Neural cell (in vitro differentiated cells): Measurements from ENCODE around the gene RELL2. TPM values are rescaled to one million over a fixed set of nuclear protein-coding genes. Genes with fewer than 3 reads are reported as not detected.

Source experiments
- H2AFZ ChIP-seq: fragments of 200-600, 300-800 bp; sonication (generic), shearing (Covaris generic); 2 replicates; pipeline ENCODE4 v1.6.0; 2014; ENCODE audit warnings: low read depth, mild to moderate bottlenecking, antibody characterized with exemption, low read length, moderate library complexity
- H3F3A ChIP-seq: fragments of 200-600 bp; shearing (Covaris generic); 2 replicates; pipeline ENCODE4 v1.6.1; 2016; ENCODE audit warnings: mild to moderate bottlenecking, moderate library complexity, mixed read lengths, antibody characterized with exemption, low read length; ENCODE audit not compliant: insufficient read depth, poor library complexity, severe bottlenecking
- H3K27ac ChIP-seq: fragments of 200-600, 300-800 bp; sonication (generic), shearing (Covaris generic); 2 replicates; pipeline ENCODE4 v1.5.1; 2014; ENCODE audit warnings: mild to moderate bottlenecking, low read length, moderate library complexity
- H3K27me3 ChIP-seq: fragments of 300-800, 200-600 bp; sonication (generic), shearing (Covaris generic); 2 replicates; pipeline ENCODE4 v1.6.0; 2014; ENCODE audit warnings: mild to moderate bottlenecking, low read depth, low read length, moderate library complexity; ENCODE audit not compliant: insufficient read depth
- H3K36me3 ChIP-seq: fragments of 300-800, 200-600 bp; sonication (generic), shearing (Covaris generic); 2 replicates; pipeline ENCODE4 v1.5.1; 2014; ENCODE audit warnings: mild to moderate bottlenecking, antibody characterized with exemption, low read length, moderate library complexity; ENCODE audit not compliant: insufficient read depth
- H3K4me2 ChIP-seq: fragments of 300-800, 200-600 bp; sonication (generic), shearing (Covaris generic); 2 replicates; pipeline ENCODE4 v1.6.0; 2014; ENCODE audit warnings: mild to moderate bottlenecking, low read length
- H3K4me3 ChIP-seq: fragments of 300-800, 200-600 bp; sonication (generic), shearing (Covaris generic); 2 replicates; pipeline ENCODE4 v1.5.1; 2014; ENCODE audit warnings: mild to moderate bottlenecking, low read length, moderate library complexity
- H3K79me2 ChIP-seq: fragments of 200-600 bp; shearing (Covaris generic); replicated peaks from 2 replicates; pipeline ENCODE4 v1.6.0; 2014; ENCODE audit warnings: mild to moderate bottlenecking, low read length, moderate library complexity; ENCODE audit not compliant: insufficient read depth
- H3K9ac ChIP-seq: fragments of 300-800, 200-600 bp; sonication (generic), shearing (Covaris generic); 2 replicates; pipeline ENCODE4 v1.6.1; 2016; ENCODE audit warnings: mild to moderate bottlenecking, low read length, mixed read lengths
- H3K9me2 ChIP-seq: fragments of 200-600 bp; shearing (Covaris generic); 2 replicates; pipeline ENCODE4 v1.6.1; 2016; ENCODE audit warnings: mild to moderate bottlenecking, low read length, mixed read lengths; ENCODE audit not compliant: insufficient read depth
- H3K9me3 ChIP-seq: fragments of 200-600, 300-800 bp; sonication (generic), shearing (Covaris generic); 2 replicates; pipeline ENCODE4 v1.6.1; 2016; ENCODE audit warnings: mild to moderate bottlenecking, mixed run types, low read length, moderate library complexity, mixed read lengths
- H4K20me1 ChIP-seq: fragments of 200-600 bp; shearing (Covaris generic); 2 replicates; pipeline ENCODE4 v1.6.1; 2016; ENCODE audit warnings: mild to moderate bottlenecking, mixed run types; ENCODE audit not compliant: insufficient read depth
- CTCF ChIP-seq: fragments of 450-650 bp; IDR thresholded peaks from 2 replicates; pipeline ENCODE4 v1.5.1; 2014; ENCODE audit warnings: antibody characterized with exemption, mild to moderate bottlenecking, moderate library complexity; ENCODE audit not compliant: poor library complexity, severe bottlenecking
- EP300 ChIP-seq: fragments of 450-650 bp; conservative IDR thresholded peaks from 2 replicates; pipeline ENCODE4 v1.6.1; 2014; ENCODE audit warnings: antibody characterized with exemption, mild to moderate bottlenecking, moderate library complexity; ENCODE audit not compliant: poor library complexity, severe bottlenecking
- EZH2 ChIP-seq: fragments of 200-600, 300-800 bp; shearing (Covaris generic), sonication (generic); IDR thresholded peaks from 2 replicates; pipeline ENCODE4 v1.6.1; 2014; ENCODE audit warnings: antibody characterized with exemption, low read length, borderline replicate concordance, mild to moderate bottlenecking; ENCODE audit not compliant: insufficient read depth, poor library complexity, severe bottlenecking
- POLR2AphosphoS5 ChIP-seq: IDR thresholded peaks from 2 replicates; pipeline ENCODE4 v1.6.1; 2012
- RAD21 ChIP-seq: fragments of 450-650 bp; conservative IDR thresholded peaks from 2 replicates; pipeline ENCODE4 v1.6.1; 2014; ENCODE audit warnings: antibody characterized with exemption, mild to moderate bottlenecking, moderate library complexity
- SMC3 ChIP-seq: fragments of 450-650 bp; conservative IDR thresholded peaks from 2 replicates; pipeline ENCODE4 v1.6.1; 2014; ENCODE audit warnings: antibody characterized with exemption, mild to moderate bottlenecking, moderate library complexity; ENCODE audit not compliant: poor library complexity
- TAF1 ChIP-seq: IDR thresholded peaks from 2 replicates; pipeline ENCODE4 v1.6.1; 2012; ENCODE audit warnings: low read depth
- polyA plus RNA-seq: library from polyadenylated mRNA; depleted of rRNA; stranded (reverse); fragments of >200 nt; gene quantifications from 2 replicates; pipeline ENCODE4 v1.2.3, GENCODE V29; 2014
- TF ChIP-seq, protein P1 (sequence below): IDR thresholded peaks from 2 replicates; pipeline ENCODE4 v1.6.1; 2012; ENCODE audit warnings: borderline replicate concordance

Gene RELL2
- polyA plus RNA-seq, 1 donor from 2014 or later = 44.9 TPM

DNA sequence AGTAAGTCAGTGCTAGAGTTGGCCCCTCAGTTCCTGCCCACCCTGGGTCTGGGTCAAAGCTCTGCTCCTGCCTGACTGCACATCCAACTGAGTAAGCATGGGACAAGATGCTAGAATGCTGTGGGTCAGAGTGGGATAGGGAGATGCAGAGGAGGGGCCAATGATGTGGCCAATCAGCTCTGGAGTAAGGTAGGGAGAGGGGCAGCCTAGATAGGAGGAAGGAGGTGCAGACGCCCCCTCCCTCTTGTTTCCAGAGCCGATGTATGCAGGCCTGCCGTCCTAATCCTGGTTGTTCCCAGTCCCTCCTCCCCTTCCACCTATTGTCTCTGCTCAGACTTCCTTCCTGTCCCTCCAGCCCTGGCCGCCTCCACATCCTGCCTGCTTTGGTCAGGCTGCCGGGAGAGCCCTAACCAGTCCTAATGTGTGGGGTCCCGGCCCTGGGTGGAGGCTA lies 44.0 kb downstream of the RELL2 start:
- Histone ChIP-seq H3K27me3 (no peaks in the 10 kb centered on the region), H2AFZ (no peak overlapping the region), H3K79me2 (no peaks in the 10 kb centered on the region), H3K27ac (no peak overlapping the region), H3K36me3 (no peaks in the 10 kb centered on the region), H3F3A (no peaks in the 10 kb centered on the region), H3K9ac (no peak overlapping the region), H3K9me2 (no peaks in the 10 kb centered on the region), H3K9me3 (no peaks in the 10 kb centered on the region), H4K20me1 (no peaks in the 10 kb centered on the region), H3K4me3 (no peak overlapping the region), H3K4me2 (no peak overlapping the region)
- TF ChIP-seq EZH2 = no peak
- TF ChIP-seq, protein P1, sequence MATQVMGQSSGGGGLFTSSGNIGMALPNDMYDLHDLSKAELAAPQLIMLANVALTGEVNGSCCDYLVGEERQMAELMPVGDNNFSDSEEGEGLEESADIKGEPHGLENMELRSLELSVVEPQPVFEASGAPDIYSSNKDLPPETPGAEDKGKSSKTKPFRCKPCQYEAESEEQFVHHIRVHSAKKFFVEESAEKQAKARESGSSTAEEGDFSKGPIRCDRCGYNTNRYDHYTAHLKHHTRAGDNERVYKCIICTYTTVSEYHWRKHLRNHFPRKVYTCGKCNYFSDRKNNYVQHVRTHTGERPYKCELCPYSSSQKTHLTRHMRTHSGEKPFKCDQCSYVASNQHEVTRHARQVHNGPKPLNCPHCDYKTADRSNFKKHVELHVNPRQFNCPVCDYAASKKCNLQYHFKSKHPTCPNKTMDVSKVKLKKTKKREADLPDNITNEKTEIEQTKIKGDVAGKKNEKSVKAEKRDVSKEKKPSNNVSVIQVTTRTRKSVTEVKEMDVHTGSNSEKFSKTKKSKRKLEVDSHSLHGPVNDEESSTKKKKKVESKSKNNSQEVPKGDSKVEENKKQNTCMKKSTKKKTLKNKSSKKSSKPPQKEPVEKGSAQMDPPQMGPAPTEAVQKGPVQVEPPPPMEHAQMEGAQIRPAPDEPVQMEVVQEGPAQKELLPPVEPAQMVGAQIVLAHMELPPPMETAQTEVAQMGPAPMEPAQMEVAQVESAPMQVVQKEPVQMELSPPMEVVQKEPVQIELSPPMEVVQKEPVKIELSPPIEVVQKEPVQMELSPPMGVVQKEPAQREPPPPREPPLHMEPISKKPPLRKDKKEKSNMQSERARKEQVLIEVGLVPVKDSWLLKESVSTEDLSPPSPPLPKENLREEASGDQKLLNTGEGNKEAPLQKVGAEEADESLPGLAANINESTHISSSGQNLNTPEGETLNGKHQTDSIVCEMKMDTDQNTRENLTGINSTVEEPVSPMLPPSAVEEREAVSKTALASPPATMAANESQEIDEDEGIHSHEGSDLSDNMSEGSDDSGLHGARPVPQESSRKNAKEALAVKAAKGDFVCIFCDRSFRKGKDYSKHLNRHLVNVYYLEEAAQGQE = no peak

GRCh38 chr5:141681295-141681694 lies 44.5 kb downstream of the RELL2 start:
- Histone ChIP-seq H3K4me2 (no peak overlapping the region), H3K27ac (no peak overlapping the region), H3K9me2 (no peaks in the 10 kb centered on the region), H3K9me3 (no peaks in the 10 kb centered on the region), H2AFZ (no peak overlapping the region), H4K20me1 (no peaks in the 10 kb centered on the region), H3K36me3 (no peaks in the 10 kb centered on the region), H3K27me3 (no peaks in the 10 kb centered on the region), H3K9ac (no peak overlapping the region), H3K4me3 (no peak overlapping the region), H3F3A (no peaks in the 10 kb centered on the region), H3K79me2 (no peaks in the 10 kb centered on the region)
- TF ChIP-seq CTCF (no peak), RAD21 (no peak), POLR2AphosphoS5 (no peak), EP300 (no peak), TAF1 (no peak), SMC3 (no peak), EZH2 (no peak)
- TF ChIP-seq, protein P1 = no peak
